ENCODE results near the gene DACT1.

- no peak for TF ChIP-seq SIN3A (IDR thresholded peaks at IDR 0.05; ENCODE audit: borderline replicate concordance, insufficient read depth, low read length)
- no peak for TF ChIP-seq POLR2AphosphoS5 (IDR thresholded peaks at IDR 0.05; ENCODE audit: low read depth, low read length)
Observed at GRCh38 chr14:58677001-58677400, 39.2 kb downstream of the DACT1 start.
